HG03378 (cell line): ENCODE results near the gene ORM2.

Source experiments
- ATAC-seq: cut with Tn5 transposase; IDR thresholded peaks from one replicate; pipeline ENCODE4 v1.9.1; 2021; ENCODE audit warnings: mild to moderate bottlenecking, moderate library complexity; ENCODE audit not compliant: unreplicated experiment

ORM2 gene

GRCh38 chr9:114291886-114292590, 37.6 kb upstream of the ORM2 start:
- ATAC-seq = no peak

DNA sequence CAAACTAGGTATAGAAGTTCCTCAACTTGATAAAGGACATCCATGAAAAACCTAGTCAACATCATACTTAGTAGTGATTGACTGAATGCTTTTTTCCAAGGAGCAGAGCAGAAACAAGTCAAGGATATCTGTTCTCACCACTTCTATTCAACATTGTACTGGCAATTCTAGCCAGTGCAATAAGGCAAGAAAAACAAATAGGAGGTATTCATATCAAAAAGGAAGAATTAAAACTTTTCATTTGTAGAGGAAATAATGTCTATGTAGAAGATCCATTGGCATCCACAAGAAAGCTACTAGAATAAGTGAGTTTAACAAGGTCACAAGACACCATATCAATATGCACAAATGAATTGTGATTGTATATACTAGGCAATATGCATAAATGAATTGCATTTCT, 35.0 kb upstream of the ORM2 start:
- ATAC-seq = no peak

- ATAC-seq = no peak
These were observed 33.3 kb upstream of the ORM2 start for GRCh38 chr9:114296338-114296737.

DNA sequence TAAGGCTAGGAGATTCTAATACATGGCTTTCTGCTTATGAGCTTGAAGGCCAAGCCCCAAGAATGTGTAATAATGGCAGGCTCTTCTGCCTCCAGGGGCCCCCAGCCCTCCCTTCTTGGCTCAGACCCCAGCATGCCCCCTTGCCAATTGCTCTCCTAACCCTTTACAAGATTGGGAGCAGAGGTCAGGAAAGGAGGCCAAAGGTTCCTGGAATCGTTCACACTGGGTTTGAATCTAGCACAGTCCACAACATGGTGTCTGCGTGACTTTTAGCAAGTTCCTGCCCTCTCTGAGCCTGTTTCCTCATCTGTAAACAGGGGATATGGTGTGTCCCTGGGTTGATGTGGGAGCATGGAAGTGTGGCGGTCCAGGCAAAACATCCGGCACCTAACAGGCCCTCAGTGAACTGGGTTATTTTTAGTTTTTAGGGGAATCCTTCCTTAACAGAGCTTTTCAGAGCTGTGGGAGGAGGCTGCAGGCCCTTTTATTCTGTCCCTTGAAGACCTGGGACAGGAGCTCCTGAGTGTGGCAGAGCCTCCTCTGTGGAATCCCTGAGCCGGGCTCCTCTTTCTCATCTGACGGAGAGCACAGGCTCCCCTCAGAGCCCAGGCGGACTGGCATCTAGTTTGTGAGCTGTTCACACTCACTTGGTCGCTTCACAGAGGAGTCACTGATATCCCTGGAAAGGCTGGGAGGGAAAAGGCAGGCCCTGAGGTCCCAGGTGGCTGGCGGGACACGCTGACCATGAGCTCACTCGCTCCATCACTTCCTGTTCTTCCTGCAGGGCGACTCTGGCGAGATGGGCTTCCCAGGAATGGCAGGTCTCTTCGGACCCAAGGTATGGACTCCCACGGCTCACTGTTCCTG, 30.1 kb upstream of the ORM2 start:
- ATAC-seq = no peak

DNA sequence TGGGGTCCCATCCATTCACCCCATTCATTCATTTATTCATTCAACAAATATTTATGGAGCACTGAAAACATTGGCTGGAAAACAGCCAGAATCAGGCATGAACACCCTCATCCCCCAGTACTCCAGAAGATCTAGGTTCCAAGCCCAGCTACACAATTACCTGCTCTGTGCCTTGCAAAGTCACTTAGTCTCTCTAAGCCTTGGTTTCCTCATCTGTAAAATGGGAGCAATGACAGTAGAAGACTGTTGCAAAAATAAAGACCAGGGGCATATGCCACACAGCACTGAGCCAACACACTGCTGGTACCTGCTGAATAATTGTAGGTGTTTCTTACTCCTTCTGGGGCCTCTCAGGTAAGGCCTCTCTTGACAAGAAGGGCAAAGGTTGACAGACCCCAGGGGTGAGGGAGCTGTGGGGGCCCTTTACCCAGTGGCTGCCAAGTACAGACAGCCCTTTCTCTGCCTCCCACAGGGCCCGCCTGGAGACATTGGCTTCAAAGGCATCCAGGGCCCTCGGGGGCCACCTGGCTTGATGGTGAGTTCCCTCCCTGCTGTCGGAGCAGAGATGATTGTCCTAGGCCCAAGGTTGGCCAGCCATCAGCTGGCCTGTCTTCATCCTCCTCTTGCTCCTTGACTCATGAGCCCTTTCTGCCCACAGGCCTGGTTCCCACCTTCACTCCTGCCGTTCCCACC, 29.4 kb upstream of the ORM2 start:
- ATAC-seq = no peak

GRCh38 chr9:114300846-114301797, 28.5 kb upstream of the ORM2 start:
- no peak for ATAC-seq

GRCh38 chr9:114301798-114302565, 27.7 kb upstream of the ORM2 start:
- no peak for ATAC-seq

- ATAC-seq = no peak
These were observed 26.9 kb upstream of the ORM2 start for GRCh38 chr9:114302727-114303126.

DNA sequence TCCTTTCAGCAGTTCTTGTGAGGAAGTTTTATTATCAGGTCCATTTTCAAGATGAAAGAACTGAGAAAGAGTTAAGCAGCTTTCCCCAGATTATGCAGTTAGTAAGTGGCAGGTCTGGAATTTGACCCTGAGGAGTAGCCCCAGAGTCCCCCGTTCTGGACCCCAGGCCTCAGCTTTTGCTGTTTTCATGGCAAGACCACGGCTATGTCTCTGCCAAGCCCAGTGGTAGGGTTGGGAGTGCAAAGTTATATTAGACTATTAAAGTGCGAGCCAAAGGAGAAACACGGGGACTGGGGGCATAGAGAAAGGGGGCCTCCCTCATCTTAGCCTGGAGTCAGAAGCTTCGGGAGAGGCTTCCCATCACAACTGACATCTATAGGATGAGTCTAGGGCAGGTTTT, 26.1 kb upstream of the ORM2 start:
- ATAC-seq = no peak

DNA sequence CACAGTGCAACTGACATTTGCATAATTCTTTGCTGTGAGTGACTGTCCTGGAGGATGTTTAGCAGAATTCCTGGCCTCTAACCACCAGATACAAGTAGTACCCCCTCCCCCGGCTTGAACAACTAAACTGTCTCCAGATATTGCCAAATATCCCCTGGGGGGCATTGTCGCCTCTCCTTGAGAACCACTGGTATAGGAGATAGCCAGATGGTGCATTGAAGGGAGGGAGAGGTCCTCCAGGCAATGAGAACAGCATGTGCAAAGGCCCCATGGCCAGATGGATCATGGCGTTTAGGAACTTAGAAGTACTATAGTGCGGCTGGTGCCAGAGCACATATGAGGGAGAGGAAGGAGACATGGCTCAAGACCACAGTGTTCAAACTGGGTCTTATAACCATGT, 25.7 kb upstream of the ORM2 start:
- ATAC-seq = no peak

- no peak for ATAC-seq
These were observed 25.1 kb upstream of the ORM2 start for GRCh38 chr9:114304416-114305188.

DNA sequence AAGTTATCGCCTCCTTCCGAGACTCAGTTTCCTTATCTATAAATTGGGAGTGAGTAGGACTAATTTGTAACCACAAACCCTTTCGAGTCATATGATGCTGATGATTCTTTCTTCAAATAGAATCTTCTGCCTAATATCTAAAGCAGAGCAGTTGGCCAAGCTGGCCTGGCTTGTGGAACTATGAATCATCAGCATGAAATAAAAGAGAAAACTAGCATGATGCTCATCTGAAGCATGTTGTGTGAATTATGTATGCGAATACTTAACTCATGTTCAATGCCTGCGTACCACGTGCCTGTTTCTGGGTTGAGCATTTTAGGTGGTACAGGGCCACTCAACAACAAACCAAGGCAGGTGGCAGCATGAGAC, 21.8 kb upstream of the ORM2 start:
- no peak for ATAC-seq

DNA sequence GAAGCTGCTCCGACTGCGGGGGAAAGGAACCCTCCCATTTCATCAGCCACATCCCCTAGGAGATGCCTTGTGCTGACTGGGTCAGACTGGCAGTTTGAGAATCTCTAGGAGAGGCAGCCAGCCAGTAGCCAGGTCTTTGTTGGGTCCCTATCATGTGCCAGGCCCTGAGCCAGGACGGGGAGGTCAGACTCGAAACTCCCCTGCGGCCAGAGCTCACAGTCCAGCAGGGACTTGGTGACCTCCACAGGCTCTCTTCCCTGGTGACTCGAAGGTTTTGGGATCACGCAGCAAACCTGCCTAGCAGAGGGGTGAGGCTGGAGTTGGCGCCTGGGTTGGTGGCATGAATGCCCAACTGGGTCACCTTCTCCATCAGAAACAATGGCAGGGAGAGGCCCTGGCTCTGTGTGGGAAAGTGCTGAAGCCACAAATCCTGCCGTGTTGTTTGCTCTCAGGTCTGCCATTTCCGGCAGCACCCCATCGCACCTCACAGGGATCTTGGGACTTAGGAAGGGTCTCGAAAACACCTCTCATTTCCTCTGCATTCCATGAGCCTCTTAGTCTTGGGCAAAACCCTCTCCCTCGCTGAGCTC, 21.2 kb upstream of the ORM2 start:
- ATAC-seq = no peak

DNA sequence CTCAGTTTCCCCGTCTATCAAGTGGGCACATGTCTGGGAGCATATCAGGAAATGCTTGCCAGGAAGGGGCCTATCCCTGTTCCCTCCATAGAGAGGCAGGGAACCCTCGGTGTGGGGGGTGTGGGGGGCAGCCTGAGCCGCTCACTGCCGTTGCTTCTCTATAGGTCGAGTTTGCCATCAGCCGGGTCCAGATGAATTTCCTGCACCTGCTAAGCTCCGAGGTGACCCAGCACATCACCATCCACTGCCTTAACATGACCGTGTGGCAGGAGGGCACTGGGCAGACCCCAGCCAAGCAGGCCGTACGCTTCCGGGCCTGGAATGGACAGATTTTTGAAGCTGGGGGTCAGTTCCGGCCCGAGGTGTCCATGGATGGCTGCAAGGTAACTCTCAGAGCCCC, 20.6 kb upstream of the ORM2 start:
- ATAC-seq = no peak

- no peak for ATAC-seq
These were observed 18.9 kb upstream of the ORM2 start for GRCh38 chr9:114310471-114311450.

GRCh38 chr9:114311571-114312512, 17.8 kb upstream of the ORM2 start:
- no peak for ATAC-seq

- ATAC-seq = no peak
These were observed 17.2 kb upstream of the ORM2 start for GRCh38 chr9:114312513-114312875.
